Heart left ventricle (tissue), 16 donors: ENCODE results near the gene GPR161. TPM values are rescaled to one million over a fixed set of nuclear protein-coding genes. Genes with fewer than 3 reads are reported as not detected.
A peak's percentile ranks its signal among the peaks of the same experiment; 100 is the strongest.

Experiments
- ATAC-seq, 4 donors: fragments of 200-7000 bp; cut with Tn5 transposase; one replicate each; pipeline ENCODE4 v1.9.1; 2020 to 2022; ENCODE audit warnings: moderate library complexity in 4 of 4, mild to moderate bottlenecking in 3 of 4, moderate number of reproducible peaks in 1 of 4
- DNase-seq, 5 donors: peaks; one replicate each; pipeline ENCODE4 v3.0.0-alpha.2; 2020
- H3K27ac ChIP-seq, 12 donors: fragments of 200-600 bp; sonication (generic) in 4 of 12; one replicate each; pipeline versions ENCODE4 v1.5.0 to v1.8.0; 2016 to 2022; ENCODE audit warnings: mild to moderate bottlenecking in 2 of 12
- H3K27me3 ChIP-seq, 9 donors: fragments of 200-600 bp; sonication (generic) in 2 of 9; one replicate each; pipeline versions ENCODE4 v1.5.1 to v1.8.0; 2016 to 2022; ENCODE audit warnings: mild to moderate bottlenecking in 3 of 9
- H3K36me3 ChIP-seq, 9 donors: fragments of 200-600 bp; sonication (generic) in 2 of 9; one replicate each; pipeline versions ENCODE4 v1.5.0 to v1.8.0; 2018 to 2022; ENCODE audit warnings: mild to moderate bottlenecking in 2 of 9
- H3K4me1 ChIP-seq, 12 donors: fragments of 200-600 bp; sonication (generic) in 4 of 12; one replicate each; pipeline versions ENCODE4 v1.5.0 to v1.8.0; 2016 to 2022; ENCODE audit warnings: mild to moderate bottlenecking in 3 of 12
- H3K4me3 ChIP-seq, 12 donors: fragments of 200-600 bp; sonication (generic) in 4 of 12; one replicate each; pipeline versions ENCODE4 v1.5.0 to v1.8.0; 2017 to 2022; ENCODE audit warnings: mild to moderate bottlenecking in 9 of 12, moderate library complexity in 4 of 12
- H3K9me3 ChIP-seq, 12 donors: fragments of 200-600 bp; sonication (generic) in 4 of 12; one replicate each; pipeline versions ENCODE4 v1.5.0 to v1.8.0; 2016 to 2022; ENCODE audit warnings: mild to moderate bottlenecking in 1 of 12
- CTCF ChIP-seq, 12 donors: fragments of 200-600 bp; sonication (generic) in 4 of 12; IDR thresholded peaks; one replicate each; pipeline versions ENCODE4 v1.5.0 to v1.8.0; 2018 to 2022; ENCODE audit warnings: antibody characterized with exemption in 12 of 12, mild to moderate bottlenecking in 5 of 12
- POLR2A ChIP-seq, 2 donors: fragments of 450-650 bp; IDR thresholded peaks; one replicate each; pipeline ENCODE4 v1.6.1; 2017; ENCODE audit warnings: antibody characterized with exemption in 2 of 2, mild to moderate bottlenecking in 2 of 2, moderate library complexity in 2 of 2
- WGBS, 4 donors: extraction: QIAGEN DNeasy Blood & Tissue Kit in 2 of 4; methylation state at CpG; one replicate each; pipeline versions ENCODE4 v1.1.5 to v1.1.7; 2013 to 2018; 5-methylcytosine and 5-hydroxymethylcytosine counted together
- intact Hi-C, 10 donors: fragments of 100-400 bp; cut with DNase I; formaldehyde crosslinking; loops; one replicate each; pipeline versions ENCODE4 v1.11.1 to v1.14.2; 2022
- polyA plus RNA-seq, 2 donors: library from polyadenylated mRNA; stranded (reverse); fragments of 200-250 nt; gene quantifications; one replicate each; pipeline ENCODE4 v1.2.3, GENCODE V29; 2013
- total RNA-seq, 9 donors: library from RNA; depleted of rRNA in 2 of 9; stranded (reverse); fragments of >200 nt in 2 of 9; fragmentation: NEBNext Ultra II Directional in 3 of 9; extraction: Animal tissue kit (Norgen Biotek cat#: 25700) in 3 of 9; gene quantifications; one replicate each; pipeline versions ENCODE4 v1.1.0 to v1.2.4, GENCODE V29; 2016 to 2023
- donor health status: ischemic (EF 13 %, LVEDD 7.1; RV severe dilation, severe dysfunction).
- donor health status: healthy with polysubstance abuse.
- donor health status: DM: no; HTN: yes; CAD: no.
- donor health status: DM: no; HTN: no; CAD: no.
- donor health status: ischemic (EF 25% LVEDD 6.9; RV normal size, moderate dysfunction).
- donor health status: ischemic (EF 25% LVEDD 5.7; RV mildly dilated, moderate dysfunction).
- donor health status: healthy.
- donor health status: DM: yes; HTN: yes; CAD: no.
- donor health status: ischemic (EF 35%, LVEDD 5.7; RV mildly dilated, moderate dysfunction).
- donor health status: nonischemic (EF 11% LVEDD 7.7; RV severe dilation, severe dysfunction).
- donor health status: DM: yes; HTN: yes; CAD: no.
- donor health status: PGD.
- donor health status: ischemic (EF 29% LVEDD 5.4; RV normal size, mild dysfunction).
- donor health status: nonischemic (EF 23%, LVEDD 6.1; RV moderate dilation, normal function).

The GPR161 gene
- total and polyA plus RNA-seq, 11 donors: 0.95 to 4.8 (median 2.4) TPM

- no peak for ATAC-seq
- no peak for DNase-seq
- 68 to 77% (median 71%) methylated on average over 4 of the region's 4 CpGs for WGBS, 4 donors
- H3K27me3 ChIP-seq: no peaks in the 10 kb centered on the region
- H3K27ac ChIP-seq: peak overlapping the region in 2 of 12 donors; percentile 35 to 55
- H3K36me3 ChIP-seq: no peaks in the 10 kb centered on the region
- peaks cover 0 to 9% (median 0%) of the 10 kb centered on the region in 12 donors for H3K4me1 ChIP-seq
- no peak overlapping the region for H3K4me3 ChIP-seq
- intact Hi-C loops: loop anchor here in 3 of 10 donors (5.0 to 10.0 kb wide), 3 partner anchors 57 to 67 kb away; no protein-coding TSS in a partner anchor
- no peaks in the 10 kb centered on the region for H3K9me3 ChIP-seq
- TF ChIP-seq CTCF (IDR thresholded peaks at IDR 0.05) (no peak), POLR2A (IDR thresholded peaks at IDR 0.05) (no peak)
These were observed 12.2 kb upstream of the GPR161 start for GRCh38 chr1:168148916-168149315.

- DNase-seq: no peak
- Histone ChIP-seq H3K36me3 (no peaks in the 10 kb centered on the region), H3K4me1 (peaks cover 0 to 9% (median 0%) of the 10 kb centered on the region in 12 donors), H3K4me3 (no peak overlapping the region), H3K27me3 (no peaks in the 10 kb centered on the region), H3K27ac (no peak overlapping the region), H3K9me3 (no peaks in the 10 kb centered on the region)
- intact Hi-C loops: loop anchor here in 3 of 10 donors (5.0 to 10.0 kb wide), 3 partner anchors 54 to 64 kb away; no protein-coding TSS in a partner anchor
- WGBS, 4 donors: 80 to 84% (median 83%) methylated on average over 11 of the region's 11 CpGs
- TF ChIP-seq POLR2A (IDR thresholded peaks at IDR 0.05): no peak
- no peak for ATAC-seq
These were observed 9.9 kb upstream of the GPR161 start for GRCh38 chr1:168146626-168147025.

- peaks cover 0 to 6% (median 0%) of the 10 kb centered on the region in 12 donors for H3K4me1 ChIP-seq
- DNase-seq: no peak
- TF ChIP-seq POLR2A (IDR thresholded peaks at IDR 0.05): no peak
- TF ChIP-seq CTCF (IDR thresholded peaks at IDR 0.05): no peak
- 54 to 77% (median 59%) methylated on average over 3 to 5 of the region's 5 CpGs for WGBS, 4 donors
- no peak overlapping the region for H3K4me3 ChIP-seq
- H3K27ac ChIP-seq: no peak overlapping the region
- H3K9me3 ChIP-seq: no peaks in the 10 kb centered on the region
- intact Hi-C loops: loop anchor here in 3 of 10 donors (5.0 to 10.0 kb wide), 3 partner anchors 54 to 64 kb away; no protein-coding TSS in a partner anchor
- ATAC-seq: no peak
- no peaks in the 10 kb centered on the region for H3K36me3 ChIP-seq
- no peaks in the 10 kb centered on the region for H3K27me3 ChIP-seq
These were observed 9.4 kb upstream of the GPR161 start for GRCh38 chr1:168146160-168146539.

- peak overlapping the region in 1 of 12 donors; percentile 18 for H3K4me3 ChIP-seq
- H3K27me3 ChIP-seq: no peaks in the 10 kb centered on the region
- DNase-seq (peak; percentile 81 to 94 (median 83)), ATAC-seq (peak; percentile 87 to 95 (median 92))
- intact Hi-C loops: loop anchor here in 3 of 10 donors (5.0 to 10.0 kb wide), 3 partner anchors 53 to 63 kb away; no protein-coding TSS in a partner anchor
- peaks cover 0 to 6% (median 0%) of the 10 kb centered on the region in 12 donors for H3K4me1 ChIP-seq
- 24 to 28% (median 25%) methylated on average over 14 to 15 of the region's 15 CpGs for WGBS, 4 donors
- H3K36me3 ChIP-seq: no peaks in the 10 kb centered on the region
- TF ChIP-seq CTCF (IDR thresholded peaks at IDR 0.05): peak; percentile 85 to 98 (median 94)
- no peak for TF ChIP-seq POLR2A (IDR thresholded peaks at IDR 0.05)
- H3K9me3 ChIP-seq: no peaks in the 10 kb centered on the region
- no peak overlapping the region for H3K27ac ChIP-seq
These were observed 8.7 kb upstream of the GPR161 start for GRCh38 chr1:168145184-168146159.
